Renal pelvis (tissue), 12 donors: ENCODE data around the gene DCUN1D4. TPM values are rescaled to one million over a fixed set of nuclear protein-coding genes. Genes with fewer than 3 reads are reported as not detected.

Experiments
- DNase-seq: peaks from one replicate; pipeline ENCODE4 v3.0.0-alpha.2; 2013
- long read RNA-seq, 16 experiments: transcript quantifications; one replicate each; lab custom pipeline, GENCODE V29; 2026
- polyA plus RNA-seq, 3 donors: library from polyadenylated mRNA; unstranded; fragments of 120-200 nt; gene quantifications; one replicate each; pipeline ENCODE4 v1.2.1, GENCODE V29; 2013; ENCODE audit not compliant: insufficient read length in 3 of 3

DCUN1D4 gene
- 10 to 100 TPM; 43.7 to 66.7 (median 60.2) TPM for polyA plus RNA-seq
- long read RNA-seq, donor 1, full-length matches to known transcripts = 11 of 11 reads
- long read RNA-seq, donor 1, partial matches to known transcripts = 0 of 11 reads
- long read RNA-seq, donor 1, other reads (novel, unspliced or antisense) = 0 of 11 reads
- long read RNA-seq, donor 2, full-length matches to known transcripts = 1 of 1 reads
- long read RNA-seq, donor 2, partial matches to known transcripts = 0 of 1 reads
- long read RNA-seq, donor 2, other reads (novel, unspliced or antisense) = 0 of 1 reads
- long read RNA-seq, donor 3, full-length matches to known transcripts = 3 of 3 reads
- long read RNA-seq, donor 3, partial matches to known transcripts = 0 of 3 reads
- long read RNA-seq, donor 3, other reads (novel, unspliced or antisense) = 0 of 3 reads
- long read RNA-seq, donor 4, full-length matches to known transcripts = 6 of 6 reads
- long read RNA-seq, donor 4, partial matches to known transcripts = 0 of 6 reads
- long read RNA-seq, donor 4, other reads (novel, unspliced or antisense) = 0 of 6 reads
- long read RNA-seq, donor 5 = 0 reads
- long read RNA-seq, donor 6, full-length matches to known transcripts = 6 of 16 reads
- long read RNA-seq, donor 6, partial matches to known transcripts = 10 of 16 reads
- long read RNA-seq, donor 6, other reads (novel, unspliced or antisense) = 0 of 16 reads
- long read RNA-seq, donor 7, full-length matches to known transcripts = 14 of 14 reads
- long read RNA-seq, donor 7, partial matches to known transcripts = 0 of 14 reads
- long read RNA-seq, donor 7, other reads (novel, unspliced or antisense) = 0 of 14 reads
- long read RNA-seq, donor 8, full-length matches to known transcripts = 3 of 3 reads
- long read RNA-seq, donor 8, partial matches to known transcripts = 0 of 3 reads
- long read RNA-seq, donor 8, other reads (novel, unspliced or antisense) = 0 of 3 reads
- long read RNA-seq, donor 9, full-length matches to known transcripts = 6 of 6 reads
- long read RNA-seq, donor 9, partial matches to known transcripts = 0 of 6 reads
- long read RNA-seq, donor 9, other reads (novel, unspliced or antisense) = 0 of 6 reads
- long read RNA-seq, donor 10, full-length matches to known transcripts = 6 of 6 reads
- long read RNA-seq, donor 10, partial matches to known transcripts = 0 of 6 reads
- long read RNA-seq, donor 10, other reads (novel, unspliced or antisense) = 0 of 6 reads
- long read RNA-seq, donor 11, full-length matches to known transcripts = 8 of 8 reads
- long read RNA-seq, donor 11, partial matches to known transcripts = 0 of 8 reads
- long read RNA-seq, donor 11, other reads (novel, unspliced or antisense) = 0 of 8 reads
- long read RNA-seq, donor 12, full-length matches to known transcripts = 10 of 17 reads
- long read RNA-seq, donor 12, partial matches to known transcripts = 7 of 17 reads
- long read RNA-seq, donor 12, other reads (novel, unspliced or antisense) = 0 of 17 reads
- long read RNA-seq, donor 13, full-length matches to known transcripts = 2 of 2 reads
- long read RNA-seq, donor 13, partial matches to known transcripts = 0 of 2 reads
- long read RNA-seq, donor 13, other reads (novel, unspliced or antisense) = 0 of 2 reads
- long read RNA-seq, donor 14, full-length matches to known transcripts = 9 of 9 reads
- long read RNA-seq, donor 14, partial matches to known transcripts = 0 of 9 reads
- long read RNA-seq, donor 14, other reads (novel, unspliced or antisense) = 0 of 9 reads
- long read RNA-seq, donor 15, full-length matches to known transcripts = 10 of 10 reads
- long read RNA-seq, donor 15, partial matches to known transcripts = 0 of 10 reads
- long read RNA-seq, donor 15, other reads (novel, unspliced or antisense) = 0 of 10 reads
- long read RNA-seq, donor 16, full-length matches to known transcripts = 8 of 8 reads
- long read RNA-seq, donor 16, partial matches to known transcripts = 0 of 8 reads
- long read RNA-seq, donor 16, other reads (novel, unspliced or antisense) = 0 of 8 reads

DNA sequence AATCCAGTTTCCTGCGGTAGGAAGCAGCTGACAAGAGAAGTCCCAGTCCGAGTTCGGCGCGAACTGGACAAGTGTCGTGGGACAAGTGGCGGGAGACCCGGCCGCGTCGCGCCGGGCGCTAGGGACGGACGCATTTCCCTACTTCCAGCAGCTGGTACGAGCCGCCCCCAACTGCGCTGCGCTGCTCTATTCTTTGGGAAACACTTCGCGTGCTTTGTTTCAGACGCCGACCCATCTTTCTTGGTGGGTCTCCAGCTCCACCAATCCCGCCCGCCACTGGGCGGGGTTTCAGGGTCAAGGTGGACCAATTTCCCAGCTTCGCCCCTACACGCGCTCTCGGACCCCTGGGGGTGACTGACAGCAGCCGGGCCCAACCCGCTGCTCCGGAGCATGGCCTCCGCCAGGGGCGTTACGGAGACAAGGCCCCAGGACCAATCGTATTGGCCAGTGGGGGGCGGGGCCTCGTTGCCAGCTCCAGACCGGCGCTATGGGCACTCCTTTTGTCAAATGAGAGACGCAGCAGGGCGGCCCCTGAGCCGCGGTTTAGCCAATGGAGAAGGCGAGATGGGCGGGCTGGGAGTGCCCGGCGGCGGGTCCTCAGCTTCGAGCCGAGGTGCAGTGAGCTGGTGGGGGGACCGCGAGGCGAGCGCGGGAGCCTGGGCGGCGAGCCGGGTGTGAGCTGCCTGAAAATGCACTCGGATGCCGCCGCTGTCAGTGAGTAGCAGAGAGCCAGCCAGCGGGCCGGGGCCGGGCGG lies at the start of gene DCUN1D4:
Gene DCUN1D4, plus strand, starts transcription at position 600 of the 755 bp plus-strand sequence. Its CDS starts 90 bp downstream, at position 690.
- DNase-seq = peak; percentile 99

- no peak for DNase-seq
Observed at GRCh38 chr4:51820443-51821234, 22.3 kb upstream of the DCUN1D4 start.

DNA sequence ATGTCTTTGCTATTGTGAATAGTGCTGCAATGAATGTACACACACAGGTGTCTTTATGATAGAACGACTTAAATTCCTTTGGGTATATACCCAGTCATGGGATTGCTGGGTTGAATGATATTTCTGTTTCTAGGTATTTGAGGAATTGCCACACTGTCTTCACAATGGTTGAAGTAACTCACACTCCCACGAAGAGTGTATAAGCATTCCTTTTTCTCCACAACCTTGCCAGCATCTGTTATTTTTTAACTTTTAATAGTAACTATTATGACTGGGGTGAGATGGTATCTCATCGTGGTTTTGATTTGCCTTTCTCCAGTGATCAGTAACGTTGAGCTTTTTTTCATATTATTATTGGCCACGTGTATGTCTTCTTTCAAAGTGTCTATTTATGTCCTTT lies 17.6 kb upstream of the DCUN1D4 start:
- DNase-seq = no peak

GRCh38 chr4:51830156-51830720 lies 12.7 kb upstream of the DCUN1D4 start:
- no peak for DNase-seq

- DNase-seq = peak; percentile 41
Observed at GRCh38 chr4:51831133-51831532, 11.8 kb upstream of the DCUN1D4 start.

GRCh38 chr4:51833236-51833635 lies 9.7 kb upstream of the DCUN1D4 start:
- DNase-seq = no peak

- no peak for DNase-seq
Observed at GRCh38 chr4:51835079-51835478, 7.9 kb upstream of the DCUN1D4 start.

- DNase-seq = peak; percentile 52
Observed at GRCh38 chr4:51835855-51836254, 7.1 kb upstream of the DCUN1D4 start.

DNA sequence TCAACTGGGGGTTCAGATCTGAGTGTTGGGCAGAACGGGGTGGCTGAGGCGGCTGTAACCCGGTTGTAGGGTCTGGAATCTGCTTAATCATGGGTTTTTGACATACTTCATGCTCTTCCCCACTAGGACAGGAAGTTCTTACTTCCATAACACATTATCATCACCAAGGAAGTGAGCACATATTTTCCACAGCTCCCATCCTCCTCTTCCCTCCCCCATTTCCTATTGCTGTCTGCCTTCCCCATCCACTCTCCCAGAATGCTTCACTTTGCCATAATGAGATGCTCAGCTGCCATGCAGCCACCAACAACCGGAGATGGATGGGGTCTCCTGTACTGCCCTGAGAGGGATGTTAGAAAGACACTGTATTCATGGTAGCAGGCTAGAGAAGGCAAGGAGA lies 6.4 kb upstream of the DCUN1D4 start:
- DNase-seq = no peak

- no peak for DNase-seq
Observed at GRCh38 chr4:51840781-51841180, 2.2 kb upstream of the DCUN1D4 start.

DNA sequence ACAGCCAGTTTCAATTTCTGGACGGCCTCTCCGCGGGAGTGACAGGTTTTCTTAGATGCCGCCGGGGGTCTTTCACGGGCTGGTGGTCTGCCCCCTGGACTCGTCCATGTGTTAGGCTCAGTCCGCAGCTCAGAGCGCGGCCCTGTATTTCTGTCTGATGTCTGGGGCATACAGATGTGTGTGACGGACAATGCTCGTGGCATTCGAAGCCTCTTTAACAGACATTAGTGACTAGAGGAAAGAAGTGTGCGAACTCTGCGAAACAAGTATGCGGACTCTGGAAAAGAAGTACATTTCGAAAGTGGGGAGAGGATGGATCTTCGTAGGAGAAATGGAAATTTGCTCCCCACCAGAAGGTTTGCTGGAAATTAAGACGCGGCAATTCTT lies 793 bp upstream of the DCUN1D4 start:
- DNase-seq = no peak

DNA sequence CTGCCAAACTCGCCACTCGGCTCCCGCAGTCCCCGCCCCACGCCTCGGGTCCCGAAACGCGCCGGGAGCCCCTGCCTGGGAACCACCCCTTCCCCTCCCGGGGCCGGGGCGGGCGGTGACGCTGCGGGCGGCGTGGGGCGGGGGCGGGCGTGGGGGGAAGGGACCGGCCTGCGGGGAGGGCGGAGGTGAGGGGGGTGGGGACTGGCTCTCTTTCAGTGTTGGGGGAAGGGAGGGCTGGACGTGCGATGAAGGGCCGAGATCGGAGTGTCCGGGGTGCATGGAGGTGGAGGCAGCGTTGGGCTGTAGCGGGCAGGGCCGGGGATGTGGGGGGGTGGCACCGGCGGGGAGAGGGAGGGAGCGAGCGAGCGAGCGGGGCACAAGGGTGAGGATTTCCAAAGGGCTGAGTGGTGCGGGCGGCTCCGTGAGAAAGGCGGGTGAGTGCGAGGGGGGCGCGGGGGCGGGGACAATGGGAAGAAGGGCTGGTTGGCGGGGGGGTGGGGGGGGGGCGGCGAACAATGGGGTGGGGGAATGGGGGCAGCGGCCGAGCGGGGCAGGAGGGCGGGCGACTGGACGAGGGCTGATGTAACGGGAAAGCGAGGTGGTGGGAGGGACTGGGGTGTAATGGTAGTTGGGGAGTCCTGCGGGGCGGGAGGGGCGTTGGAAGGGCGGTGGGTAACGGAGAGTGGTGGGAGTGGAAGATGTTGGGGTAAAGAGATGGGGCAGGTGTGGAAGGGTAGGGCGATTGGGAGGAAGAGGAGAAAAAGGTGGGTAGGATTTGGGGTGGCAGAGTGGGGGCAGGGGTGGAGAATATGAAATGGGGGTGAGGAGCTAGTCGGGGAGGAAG lies 578 bp downstream of the DCUN1D4 start:
- DNase-seq = peak; percentile 54

GRCh38 chr4:51844153-51845054 lies 1.5 kb downstream of the DCUN1D4 start:
- peak; percentile 90 for DNase-seq

DNA sequence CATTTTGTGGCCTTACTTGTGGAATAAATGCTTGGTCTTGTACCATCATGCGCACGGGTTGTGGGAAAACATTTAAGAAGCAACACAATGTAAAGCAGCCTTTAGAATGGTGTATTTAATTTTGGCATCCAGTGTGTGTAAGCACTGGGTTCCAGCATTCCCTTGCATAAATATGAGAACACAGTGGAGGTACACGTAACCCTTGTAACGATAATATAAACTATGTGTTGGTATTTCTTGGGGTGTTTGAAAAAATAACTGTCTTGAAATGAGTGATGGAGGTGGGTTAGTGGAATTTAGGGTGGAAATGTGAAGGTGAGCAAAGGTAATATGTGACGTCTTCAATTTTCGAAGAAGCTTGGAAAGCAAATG lies 2.1 kb downstream of the DCUN1D4 start:
- DNase-seq = no peak

DNA sequence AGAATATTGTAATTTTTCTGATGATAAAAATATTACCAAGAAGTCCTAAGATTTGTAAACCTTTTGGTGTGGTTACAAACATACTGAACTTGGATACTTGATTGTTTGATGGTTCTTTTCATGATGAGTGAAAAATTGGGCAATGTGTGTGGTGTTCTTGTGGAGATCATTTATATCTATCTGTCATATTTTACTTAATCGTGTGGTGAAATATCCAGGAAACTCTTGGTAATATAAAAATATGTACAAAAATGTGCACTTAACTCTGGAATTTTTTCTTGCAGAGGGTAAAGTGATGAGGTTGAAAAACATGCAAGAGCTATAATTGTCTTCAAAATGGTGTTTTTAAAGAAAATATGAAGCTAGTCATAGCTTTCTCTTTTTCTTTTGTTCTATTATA lies 2.8 kb downstream of the DCUN1D4 start:
- no peak for DNase-seq

DNA sequence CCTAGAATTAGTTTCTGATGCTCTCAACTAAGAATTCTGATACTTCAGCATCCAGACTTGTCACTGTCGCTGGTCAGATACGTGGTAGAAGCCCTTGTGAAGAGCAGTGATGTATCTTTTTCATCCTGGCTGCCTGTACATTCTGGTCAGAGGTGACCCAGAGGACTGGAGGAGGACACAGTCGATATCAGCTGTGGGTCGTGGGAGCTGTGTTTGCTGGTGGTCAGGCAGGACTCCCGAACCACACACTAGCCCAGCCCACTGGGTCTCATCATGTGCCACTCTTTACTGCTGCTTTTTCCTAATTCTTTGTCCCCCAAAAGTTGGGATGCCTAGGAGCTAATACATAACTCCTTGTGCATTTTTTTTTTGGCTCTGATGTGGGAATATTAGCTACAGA lies 6.5 kb downstream of the DCUN1D4 start:
- no peak for DNase-seq
